Thyroid gland (tissue), 4 donors: Measurements from ENCODE around the gene PSMD8. TPM values are rescaled to one million over a fixed set of nuclear protein-coding genes. Genes with fewer than 3 reads are reported as not detected.

Experiments used
- DNase-seq, 2 donors: peaks; one replicate each; pipeline ENCODE4 v3.0.0-alpha.2; 2019
- H3K27ac ChIP-seq, 3 donors: fragments of 200-600 bp; sonication (generic); 1 replicate in 2 of 3; 2 replicates in 1 of 3; pipeline ENCODE4 v1.5.1; 2016 to 2019; ENCODE audit warnings: mild to moderate bottlenecking in 1 of 3, moderate library complexity in 1 of 3
- H3K27me3 ChIP-seq: fragments of 200-600 bp; sonication (generic); one replicate; pipeline ENCODE4 v1.5.1; 2019
- H3K36me3 ChIP-seq, 2 donors: fragments of 200-600 bp; sonication (generic); one replicate each; pipeline ENCODE4 v1.5.1; 2016 to 2019
- H3K4me1 ChIP-seq, 2 donors: fragments of 200-600 bp; sonication (generic); one replicate each; pipeline ENCODE4 v1.5.1; 2017 to 2019
- H3K4me3 ChIP-seq, 3 donors: fragments of 200-600 bp; sonication (generic); replicated peaks in 1 of 3; 1 replicate in 2 of 3; 2 replicates in 1 of 3; pipeline ENCODE4 v1.5.1; 2016; ENCODE audit warnings: mild to moderate bottlenecking in 1 of 3
- H3K9me3 ChIP-seq: fragments of 200-600 bp; sonication (generic); one replicate; pipeline ENCODE4 v1.5.1; 2017
- CTCF ChIP-seq, 6 experiments: fragments of 200-600 bp in 3 of 6; fragments of 450-650 bp in 3 of 6; sonication (generic) in 3 of 6; IDR thresholded peaks; one replicate each; pipeline ENCODE4 v1.5.1; 2016 to 2019; ENCODE audit warnings: antibody characterized with exemption in 6 of 6, mild to moderate bottlenecking in 2 of 6, inconsistent platforms in 1 of 6, moderate library complexity in 1 of 6
- POLR2A ChIP-seq, 2 donors: fragments of 450-650 bp; IDR thresholded peaks; one replicate each; pipeline ENCODE4 v1.6.1; 2017; ENCODE audit warnings: antibody characterized with exemption in 2 of 2, mild to moderate bottlenecking in 2 of 2, moderate library complexity in 1 of 2
- WGBS, 2 donors: methylation state at CpG; one replicate each; pipeline ENCODE4 v1.1.5; 2017; 5-methylcytosine and 5-hydroxymethylcytosine counted together
- intact Hi-C: fragments of 100-400 bp; cut with DNase I; formaldehyde crosslinking; loops from one replicate; pipeline ENCODE4 v1.15.1; 2023
- total RNA-seq, 4 donors: library from RNA; depleted of rRNA; stranded (reverse); fragments of >200 nt; gene quantifications; one replicate each; pipeline ENCODE4 v1.2.3, GENCODE V29; 2016

PSMD8 gene
- total RNA-seq, 4 donors from 2014 or later: 150 to 270 (median 243) TPM

DNA sequence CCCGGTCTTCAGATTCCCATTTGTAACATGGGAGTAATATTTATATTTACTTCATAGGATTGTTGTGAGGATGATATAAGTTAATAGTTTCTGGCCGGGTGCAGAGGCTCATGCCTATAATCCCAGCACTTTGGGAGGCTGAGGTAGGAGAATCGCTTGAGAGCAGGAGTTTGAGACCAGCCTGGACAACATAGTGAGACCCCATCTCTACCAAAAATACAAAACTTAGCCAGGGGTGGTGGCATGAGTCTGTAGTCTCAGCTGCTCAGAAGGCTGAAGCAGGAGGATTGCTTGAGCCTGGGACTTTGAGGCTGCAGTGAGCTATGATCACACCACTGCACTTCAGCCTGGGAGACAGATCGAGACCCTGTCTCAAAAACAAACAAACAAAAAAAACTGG is 27.5 kb upstream of the PSMD8 start:
- no peaks in the 10 kb centered on the region for H3K27me3 ChIP-seq
- H3K27ac ChIP-seq: no peak overlapping the region
- intact Hi-C loops: no loop called here
- no peaks in the 10 kb centered on the region for H3K36me3 ChIP-seq
- TF ChIP-seq POLR2A (IDR thresholded peaks at IDR 0.05) (no peak), CTCF (IDR thresholded peaks at IDR 0.05) (no peak)
- no peaks in the 10 kb centered on the region for H3K4me1 ChIP-seq
- no peak overlapping the region for H3K4me3 ChIP-seq
- DNase-seq: no peak
- H3K9me3 ChIP-seq: no peaks in the 10 kb centered on the region
- 79 to 89% methylated on average over 4 of the region's 4 CpGs for whole genome bisulfite sequencing, 2 donors

DNA sequence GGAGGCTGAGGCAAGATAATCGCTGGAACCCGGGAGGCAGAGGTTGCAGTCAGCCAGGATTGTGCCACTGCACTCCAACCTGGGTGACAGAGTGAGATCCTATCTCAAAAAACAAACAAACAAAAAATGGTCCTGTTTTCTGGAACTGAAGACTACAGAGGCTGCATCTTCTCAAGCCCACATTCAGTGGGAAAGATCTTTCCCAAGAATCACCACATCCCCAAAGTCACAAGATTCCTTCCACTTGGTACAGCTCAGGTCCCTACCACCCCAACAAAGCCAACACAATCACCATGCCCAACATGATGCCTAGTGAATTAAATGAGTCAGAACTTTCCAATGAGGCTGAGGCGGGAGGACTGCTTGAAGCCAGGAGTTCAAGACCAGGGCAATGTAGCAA is 23.5 kb upstream of the PSMD8 start:
- H3K4me1 ChIP-seq: no peaks in the 10 kb centered on the region
- TF ChIP-seq CTCF (IDR thresholded peaks at IDR 0.05): no peak
- TF ChIP-seq POLR2A (IDR thresholded peaks at IDR 0.05): no peak
- H3K9me3 ChIP-seq: no peaks in the 10 kb centered on the region
- 65% methylated on average over 3 of the region's 3 CpGs for WGBS, 2 donors
- H3K27ac ChIP-seq: no peak overlapping the region
- H3K4me3 ChIP-seq: no peak overlapping the region
- H3K36me3 ChIP-seq: no peaks in the 10 kb centered on the region
- H3K27me3 ChIP-seq: no peaks in the 10 kb centered on the region
- no peak for DNase-seq
- intact Hi-C loops: no loop called here

DNA sequence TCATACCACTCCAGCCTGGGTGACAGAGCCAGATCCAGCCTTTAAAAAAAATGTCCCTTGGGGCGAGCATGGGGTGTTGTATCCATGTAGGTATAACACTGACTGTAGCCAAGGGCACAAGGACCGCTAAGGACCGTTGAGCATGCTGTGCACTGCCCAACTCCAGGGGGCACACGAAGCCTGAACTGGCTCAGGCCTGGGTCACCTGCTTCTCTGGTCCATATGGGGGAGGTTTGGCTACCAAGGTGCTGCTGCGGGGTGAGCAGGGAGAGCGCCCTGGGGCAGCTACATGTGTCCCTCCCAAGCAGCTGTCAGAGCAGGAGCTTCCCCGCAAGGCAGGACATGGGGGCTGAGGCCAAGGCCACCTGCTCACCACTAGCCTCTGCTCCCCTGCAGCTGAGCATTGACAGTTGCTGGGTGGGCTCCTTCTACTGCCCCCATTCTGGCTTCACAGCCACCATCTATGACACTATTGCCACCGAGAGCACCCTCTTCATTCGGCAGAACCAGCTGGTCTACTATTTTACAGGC is 22.4 kb upstream of the PSMD8 start:
- WGBS, 2 donors: 56 to 60% methylated on average over 8 to 9 of the region's 9 CpGs
- no peaks in the 10 kb centered on the region for H3K27me3 ChIP-seq
- intact Hi-C loops: no loop called here
- no peaks in the 10 kb centered on the region for H3K9me3 ChIP-seq
- H3K36me3 ChIP-seq: no peaks in the 10 kb centered on the region
- no peak overlapping the region for H3K4me3 ChIP-seq
- H3K27ac ChIP-seq: no peak overlapping the region
- no peak for DNase-seq
- H3K4me1 ChIP-seq: no peaks in the 10 kb centered on the region
- TF ChIP-seq CTCF (IDR thresholded peaks at IDR 0.05): no peak
- TF ChIP-seq POLR2A (IDR thresholded peaks at IDR 0.05): no peak

GRCh38 chr19:38352611-38353010 is 21.8 kb upstream of the PSMD8 start:
- Histone ChIP-seq H3K36me3 (no peaks in the 10 kb centered on the region), H3K4me1 (no peaks in the 10 kb centered on the region), H3K27ac (no peak overlapping the region), H3K4me3 (no peak overlapping the region), H3K9me3 (no peaks in the 10 kb centered on the region), H3K27me3 (no peaks in the 10 kb centered on the region)
- no peak for DNase-seq
- 62% methylated on average over 8 of the region's 8 CpGs for WGBS, 2 donors
- intact Hi-C loops: no loop called here
- TF ChIP-seq CTCF (IDR thresholded peaks at IDR 0.05) (no peak), POLR2A (IDR thresholded peaks at IDR 0.05) (no peak)

DNA sequence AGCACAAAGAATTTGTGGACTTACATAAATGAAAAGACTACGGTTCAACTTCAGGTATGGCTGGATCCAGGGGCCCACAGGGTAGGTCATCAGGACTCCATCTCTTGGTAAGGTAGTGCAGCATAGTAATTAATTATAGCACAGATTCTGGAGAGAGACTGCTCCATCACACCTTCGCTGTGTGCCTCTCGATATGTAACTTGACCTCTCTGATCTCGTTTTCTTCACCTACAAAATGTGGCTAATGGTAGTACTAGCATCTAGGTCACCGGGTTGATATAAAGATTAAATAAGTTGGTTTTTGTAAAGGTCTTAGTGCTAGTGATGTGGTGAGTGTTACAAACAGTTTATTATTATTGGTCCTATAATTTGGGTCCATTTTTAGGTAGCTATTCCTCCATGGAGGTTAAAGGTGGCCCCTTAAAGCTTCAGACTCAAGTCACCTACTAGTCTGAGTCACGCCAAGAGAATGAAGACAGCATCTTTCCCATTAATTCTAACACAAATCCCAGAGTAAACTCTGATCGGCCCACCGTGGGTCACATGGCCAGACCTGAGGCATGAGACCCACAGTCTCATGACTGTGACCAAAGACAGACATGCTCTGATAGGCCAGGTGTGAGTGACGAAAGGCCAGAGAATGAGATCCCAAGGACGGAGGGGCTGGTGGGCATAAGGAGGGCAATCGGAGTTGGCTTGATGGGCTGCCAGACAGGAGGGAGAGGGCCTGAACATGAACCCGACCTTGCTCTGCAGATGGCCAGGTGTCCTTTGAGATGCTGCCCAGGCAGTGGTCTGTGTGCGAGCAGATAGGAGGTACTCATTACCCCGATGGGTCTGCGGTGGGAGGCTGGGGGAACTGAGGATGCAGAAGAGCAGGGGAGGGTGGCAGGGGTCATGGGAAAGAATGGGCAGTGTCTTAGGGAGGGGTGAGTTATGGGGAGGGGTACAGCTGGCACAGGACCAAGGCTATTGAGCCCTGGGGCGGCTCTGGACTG is 18.3 kb upstream of the PSMD8 start:
- TF ChIP-seq CTCF (IDR thresholded peaks at IDR 0.05): no peak
- TF ChIP-seq POLR2A (IDR thresholded peaks at IDR 0.05): no peak
- Histone ChIP-seq H3K36me3 (no peaks in the 10 kb centered on the region), H3K4me1 (no peaks in the 10 kb centered on the region), H3K4me3 (no peak overlapping the region), H3K27me3 (no peaks in the 10 kb centered on the region), H3K27ac (no peak overlapping the region), H3K9me3 (no peaks in the 10 kb centered on the region)
- intact Hi-C loops: no loop called here
- 80 to 81% methylated on average over 16 of the region's 16 CpGs for WGBS, 2 donors
- no peak for DNase-seq
